ENCODE measurements around the gene ERC1.
"Not testable (repeated sequence)": the region's sequence is repeated elsewhere in the genome, so short reads cannot be mapped to it uniquely, and the experiment has no call there.

The ERC1 gene

DNA sequence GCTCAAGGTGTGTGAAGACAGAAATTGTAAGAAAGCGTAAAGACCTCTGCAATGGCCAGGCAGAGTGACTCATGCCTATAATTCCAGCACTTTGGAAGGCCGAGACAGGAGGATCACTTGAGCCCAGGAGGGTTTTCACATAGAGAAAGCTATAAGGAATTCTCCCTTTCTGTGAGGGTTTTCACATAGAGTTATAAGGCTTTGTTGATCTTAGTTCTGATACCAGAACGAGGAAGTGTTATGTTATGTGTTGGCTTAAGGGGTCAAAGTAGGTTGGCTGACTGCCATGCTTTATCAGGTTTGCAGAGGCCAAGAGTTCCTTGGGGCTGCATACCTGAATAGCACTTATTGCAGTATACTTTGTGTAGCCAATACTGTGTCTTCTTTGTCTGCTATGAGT, 139.1 kb downstream of the ERC1 start:
- DNase-seq (no peak), ATAC-seq (no peak)

DNA sequence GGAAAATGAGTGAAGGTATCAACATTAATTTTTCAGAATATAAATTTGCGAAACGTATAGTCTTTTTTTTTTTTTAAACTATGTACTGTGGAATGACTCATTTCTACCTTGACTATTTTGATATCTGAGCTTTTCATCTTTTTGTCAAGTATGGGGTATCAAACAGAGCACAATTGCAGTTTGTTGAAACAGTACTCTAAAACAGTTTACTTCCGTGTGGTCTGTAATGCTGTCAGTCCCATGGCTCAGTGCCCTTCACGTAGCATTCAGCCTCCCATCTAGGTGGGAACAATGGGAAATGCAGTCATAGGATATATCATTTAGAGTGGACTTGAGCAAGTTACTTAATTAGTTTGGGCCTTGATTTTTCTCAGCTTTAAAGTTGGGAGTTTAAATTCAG, 139.5 kb downstream of the ERC1 start:
- ATAC-seq (no peak), DNase-seq (no peak)

DNA sequence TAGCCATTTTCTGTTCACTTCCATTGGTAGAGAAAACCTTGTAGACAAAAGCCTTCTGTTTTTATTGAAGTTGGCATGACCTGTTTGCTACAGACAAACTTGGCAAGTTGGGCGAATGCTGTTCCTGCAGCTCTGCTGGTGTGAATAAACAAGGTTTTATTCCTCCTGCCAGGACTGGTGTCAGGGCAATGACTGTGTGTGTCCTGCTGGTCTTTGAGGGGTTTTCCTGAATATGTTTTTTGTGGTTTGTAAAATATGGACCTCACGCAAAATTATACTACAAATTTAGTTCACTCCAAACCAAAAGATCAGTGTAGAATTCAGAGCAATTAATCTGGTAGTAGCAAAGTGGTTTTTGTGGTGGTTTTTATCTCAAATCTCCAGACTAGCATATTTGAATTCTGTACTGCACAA, 140.8 kb downstream of the ERC1 start:
- ATAC-seq, result no peak
- no peak for DNase-seq

DNA sequence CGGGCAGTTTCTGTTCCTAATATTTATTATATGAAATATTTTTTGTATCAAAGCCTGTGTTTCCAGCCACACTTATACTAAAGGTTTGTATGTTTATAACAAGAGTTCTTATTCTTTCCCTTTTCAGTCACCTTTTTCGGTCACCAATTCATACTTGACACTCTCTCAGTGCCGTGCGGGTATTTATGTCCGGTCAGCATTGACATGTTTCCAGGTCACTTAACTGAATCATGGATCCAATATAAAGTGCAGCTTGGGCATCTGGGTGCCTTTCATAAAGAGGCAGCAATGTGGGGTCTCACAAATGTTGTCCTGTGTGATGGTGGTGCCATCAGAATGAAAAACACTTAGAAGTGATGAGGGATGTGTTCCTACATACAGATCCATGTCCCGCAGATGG, 141.3 kb downstream of the ERC1 start:
- ATAC-seq (no peak), DNase-seq (no peak)

DNA sequence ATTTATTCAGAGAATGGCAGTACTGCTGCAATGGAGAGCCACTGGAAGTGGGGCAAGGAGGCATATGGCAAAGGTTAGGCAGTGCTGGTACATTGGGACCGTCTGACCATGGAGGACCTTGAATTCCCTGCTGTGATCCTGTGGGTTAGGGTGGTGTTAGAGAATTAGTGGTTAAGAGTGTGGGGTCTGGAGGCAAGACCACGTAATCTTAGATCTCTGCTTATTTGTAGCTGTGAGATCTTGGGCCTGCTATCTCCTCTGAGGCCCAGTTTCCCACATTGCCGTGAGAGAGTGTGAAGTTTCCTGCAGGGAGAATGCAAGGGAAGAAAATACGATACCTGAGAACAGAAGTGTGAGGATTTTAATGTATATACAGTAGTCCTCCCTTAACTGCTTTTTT, 147.7 kb downstream of the ERC1 start:
- DNase-seq, result no peak
- ATAC-seq, result no peak

DNA sequence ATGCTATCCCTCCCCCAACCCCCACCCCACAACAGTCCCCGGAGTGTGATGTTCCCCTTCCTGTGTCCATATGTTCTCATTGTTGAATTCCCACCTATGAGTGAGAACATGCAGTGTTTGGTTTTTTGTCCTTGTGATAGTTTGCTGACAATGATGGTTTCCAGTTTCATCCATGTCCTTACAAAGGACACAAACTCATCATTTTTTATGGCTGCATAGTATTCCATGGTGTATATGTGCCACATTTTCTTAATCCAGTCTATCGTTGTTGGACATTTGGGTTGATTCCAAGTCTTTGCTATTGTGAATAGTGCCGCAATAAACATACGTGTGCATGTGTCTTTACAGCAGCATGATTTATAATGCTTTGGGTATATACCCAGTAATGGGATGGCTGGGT, 155.7 kb downstream of the ERC1 start:
- not testable (repeated sequence) for ATAC-seq

DNA sequence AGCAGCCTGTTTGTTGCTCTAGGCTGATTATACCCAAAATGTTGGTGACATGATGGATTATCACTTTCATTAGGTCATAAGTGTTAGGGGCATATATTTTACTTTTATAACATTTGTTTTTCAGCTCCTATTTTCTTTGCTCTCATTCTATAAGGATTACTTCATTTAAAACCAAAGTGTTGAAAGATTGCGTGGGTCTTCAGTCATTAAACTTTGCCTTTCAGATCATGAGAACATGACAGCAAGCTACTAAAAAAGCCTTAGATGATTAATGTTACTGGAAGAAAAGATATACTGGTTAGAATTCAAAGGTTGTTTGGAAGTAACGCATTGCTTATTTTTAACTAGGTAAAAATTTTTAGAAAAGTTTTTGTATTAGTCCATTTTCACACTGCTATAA, 156.8 kb downstream of the ERC1 start:
- ATAC-seq (no peak), DNase-seq (no peak)

More for the DNA sequence above, 155.7 kb downstream of the ERC1 start:
- not testable (repeated sequence) for DNase-seq

DNA sequence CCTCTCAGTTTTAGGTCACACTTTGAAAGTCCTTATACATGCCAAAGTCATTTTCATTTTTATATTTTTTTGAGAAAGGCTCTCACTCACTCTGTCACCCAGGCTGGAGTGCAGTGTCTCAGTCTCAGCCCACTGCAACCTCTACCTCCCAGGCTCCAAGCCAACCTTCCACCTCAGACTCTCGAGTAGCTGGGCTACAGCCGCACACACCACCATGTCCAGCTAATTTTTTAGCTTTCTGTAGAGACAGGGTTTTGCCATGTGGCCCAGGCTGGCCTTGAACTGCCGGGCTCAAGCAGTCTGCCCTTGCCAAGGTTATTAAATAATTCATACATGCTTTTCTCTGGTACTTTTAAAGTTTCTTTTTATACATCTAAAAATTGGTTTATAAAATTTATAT, 166.0 kb downstream of the ERC1 start:
- DNase-seq, result no peak
- ATAC-seq, result no peak

DNA sequence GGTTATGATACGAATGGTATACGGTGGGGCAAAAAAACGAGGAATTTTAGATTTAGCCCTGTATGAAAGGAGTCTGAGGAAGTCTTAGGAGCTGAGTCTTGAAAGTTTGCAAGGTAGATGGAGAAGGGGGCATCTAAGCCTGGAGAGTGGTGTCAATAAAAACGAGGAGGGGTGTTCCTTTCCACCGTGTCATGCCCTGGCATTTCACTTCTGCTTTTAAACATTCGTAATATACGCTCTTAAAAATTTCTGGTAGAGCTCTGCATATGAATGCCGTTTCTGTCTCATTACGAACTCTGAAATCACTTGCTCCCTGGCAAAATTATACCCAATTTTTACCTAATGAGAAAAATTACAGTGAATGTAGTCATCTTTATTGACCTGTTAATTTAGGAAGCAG, 170.2 kb downstream of the ERC1 start:
- DNase-seq (no peak), ATAC-seq (no peak)

DNA sequence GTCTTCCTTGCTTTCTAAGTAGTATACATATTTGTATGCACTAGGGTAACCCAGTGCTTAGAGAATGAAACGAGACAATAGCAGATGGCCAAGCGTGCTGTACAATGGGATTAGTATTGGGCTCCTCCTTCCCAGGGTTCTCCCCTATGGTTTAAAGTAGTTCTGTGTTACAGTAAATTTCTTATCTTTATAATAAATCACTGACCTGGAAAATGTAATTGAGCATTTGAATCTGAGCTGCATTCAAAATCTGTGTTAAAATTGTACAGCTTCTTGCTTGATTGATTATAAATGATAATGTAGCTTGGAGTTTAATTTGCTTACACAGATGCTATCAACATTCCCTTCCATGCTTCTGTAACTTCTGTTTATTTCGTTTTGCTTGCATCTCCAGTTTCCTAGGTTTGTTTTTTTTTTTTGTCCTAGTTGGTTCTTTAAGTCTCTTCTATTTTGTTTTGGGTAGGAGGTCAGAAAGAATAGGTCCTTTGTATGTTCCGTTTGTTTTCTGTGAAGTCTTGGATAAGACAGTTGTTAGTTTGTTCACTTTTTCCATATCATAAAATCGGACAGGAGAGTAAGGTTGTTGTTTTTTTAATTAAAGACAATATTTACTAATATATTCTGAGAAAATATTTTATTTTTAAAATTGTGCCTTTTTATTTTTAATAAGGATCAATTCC, 171.2 kb downstream of the ERC1 start:
- ATAC-seq (no peak), DNase-seq (no peak)

DNA sequence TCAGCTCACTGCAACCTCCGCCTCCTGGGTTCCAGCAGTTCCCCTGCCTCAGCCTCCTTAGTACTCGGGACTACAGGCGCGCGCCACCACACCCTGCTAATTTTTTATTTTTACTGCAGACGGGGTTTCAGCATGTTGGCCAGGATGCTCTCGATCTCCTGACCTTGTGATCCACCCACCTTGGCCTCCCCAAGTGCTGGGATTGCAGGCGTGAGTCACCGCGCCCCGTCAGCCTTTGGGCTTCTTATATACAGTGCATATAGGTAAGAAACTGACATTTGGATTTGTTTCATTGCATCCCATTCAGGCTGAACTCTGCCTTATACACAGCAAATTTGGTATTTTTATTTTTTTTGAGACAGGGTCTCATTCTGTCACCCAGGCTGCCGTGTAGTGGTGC, 176.8 kb downstream of the ERC1 start:
- DNase-seq, result no peak
- no peak for ATAC-seq

DNA sequence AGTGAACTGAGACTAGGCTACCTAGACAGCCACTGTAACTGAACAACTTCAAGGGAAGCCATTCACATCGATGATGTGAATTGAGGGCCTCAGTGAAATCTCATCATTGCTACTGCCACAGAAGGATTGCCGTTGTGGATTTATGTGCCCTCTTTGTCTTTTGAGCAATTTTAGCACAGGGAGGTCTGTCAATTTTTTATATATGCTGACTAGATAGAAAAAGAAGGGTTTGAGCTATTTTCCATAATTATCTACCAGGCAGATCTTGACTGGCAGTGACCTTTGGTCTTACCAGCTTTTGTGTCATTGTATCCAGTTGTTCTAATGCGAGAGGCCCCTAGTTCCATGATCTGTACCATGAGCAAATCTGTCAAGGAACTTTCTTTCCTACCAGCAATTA, 179.4 kb downstream of the ERC1 start:
- DNase-seq (no peak), ATAC-seq (no peak)

DNA sequence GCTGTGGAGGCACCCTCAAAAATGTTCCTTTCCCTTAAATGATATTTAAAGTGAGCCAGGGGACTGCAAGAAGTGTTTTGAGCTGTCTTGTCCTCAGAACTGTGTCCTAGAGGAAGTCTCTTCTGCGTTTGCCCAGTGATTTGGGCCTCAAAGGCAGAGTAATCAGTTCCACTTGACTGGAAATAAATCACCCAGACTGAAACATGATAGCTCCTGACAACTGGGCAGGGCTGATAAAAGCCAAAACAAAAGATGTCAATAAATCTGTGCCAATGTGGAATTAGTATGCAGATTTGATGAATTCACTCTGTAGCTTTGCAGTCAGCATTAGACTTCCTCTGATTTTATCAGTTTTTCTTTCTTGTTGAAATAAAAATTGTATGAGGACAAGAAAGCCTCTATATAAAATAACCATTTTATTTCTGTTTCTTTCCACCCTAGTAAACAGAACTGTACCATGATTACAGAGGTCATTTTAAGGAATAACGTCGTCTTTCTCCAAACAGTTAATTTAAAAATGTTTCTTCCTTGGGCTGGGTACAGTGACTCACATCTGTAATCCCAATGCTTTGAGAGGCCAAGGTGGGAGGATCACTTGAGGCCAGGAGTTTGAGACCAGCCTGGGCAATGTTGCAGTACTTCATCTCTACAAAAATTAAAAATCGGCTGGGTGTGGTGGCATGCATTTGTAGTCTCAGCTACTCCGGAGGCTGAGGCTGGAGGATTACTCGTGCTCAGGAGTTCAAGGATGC, 180.8 kb downstream of the ERC1 start:
- DNase-seq, result no peak
- no peak for ATAC-seq

DNA sequence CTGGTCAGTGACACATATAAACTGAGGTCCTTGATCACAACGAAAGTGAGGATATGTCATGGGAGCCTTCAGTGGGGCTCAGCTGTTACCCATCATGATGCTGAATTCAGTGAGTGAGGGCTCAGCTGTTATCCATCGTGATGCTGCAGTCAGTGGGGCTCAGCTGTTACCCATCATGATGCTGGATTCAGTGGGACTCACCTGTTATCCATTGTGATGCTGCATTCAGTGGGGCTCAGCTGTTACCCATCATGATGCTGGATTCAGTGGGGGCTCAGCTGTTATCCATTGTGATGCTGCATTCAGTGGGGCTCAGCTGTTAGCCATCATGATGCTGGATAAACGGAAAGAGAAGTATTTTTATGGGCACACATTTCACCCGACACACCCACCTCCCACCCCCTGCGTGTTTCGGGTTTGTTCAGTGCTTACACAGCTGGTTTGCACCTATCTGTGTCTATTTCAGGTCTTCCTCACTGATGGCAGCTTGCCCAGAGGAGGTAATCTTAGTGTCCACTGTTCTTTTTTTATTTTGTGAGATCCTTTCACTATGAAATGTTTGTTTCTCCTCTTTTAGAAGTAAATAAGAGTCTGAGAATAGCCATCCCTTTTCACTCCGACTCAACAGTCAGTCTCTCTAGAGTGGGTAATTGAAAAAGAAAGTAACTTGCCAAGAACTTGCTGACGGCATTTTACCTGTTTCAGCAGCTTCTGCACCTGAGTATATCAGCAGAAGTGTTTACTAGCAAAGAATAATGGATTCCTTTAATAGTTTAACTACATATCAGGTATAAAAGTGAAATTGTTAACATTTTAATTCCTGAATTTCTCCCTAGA, 183.0 kb downstream of the ERC1 start:
- DNase-seq (no peak), ATAC-seq (no peak)

DNA sequence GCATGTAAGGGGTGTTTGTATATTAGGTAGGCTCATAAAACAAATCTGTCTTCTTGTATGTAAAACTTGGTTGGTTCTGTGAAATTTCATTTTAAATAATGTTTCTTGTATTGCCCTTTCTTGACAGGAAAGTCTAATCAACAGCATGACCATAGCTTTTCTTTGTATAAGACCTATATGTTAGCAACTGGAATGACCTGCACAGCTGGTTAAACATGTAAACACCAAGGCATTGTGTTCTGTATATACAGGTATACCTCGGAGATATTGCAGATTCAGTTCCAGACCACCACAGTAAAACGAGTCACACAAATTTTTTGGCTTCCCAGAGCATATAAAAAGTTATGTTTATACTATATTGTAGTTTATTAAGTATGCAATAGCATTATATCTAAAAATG, 183.6 kb downstream of the ERC1 start:
- no peak for DNase-seq
- ATAC-seq, result no peak

DNA sequence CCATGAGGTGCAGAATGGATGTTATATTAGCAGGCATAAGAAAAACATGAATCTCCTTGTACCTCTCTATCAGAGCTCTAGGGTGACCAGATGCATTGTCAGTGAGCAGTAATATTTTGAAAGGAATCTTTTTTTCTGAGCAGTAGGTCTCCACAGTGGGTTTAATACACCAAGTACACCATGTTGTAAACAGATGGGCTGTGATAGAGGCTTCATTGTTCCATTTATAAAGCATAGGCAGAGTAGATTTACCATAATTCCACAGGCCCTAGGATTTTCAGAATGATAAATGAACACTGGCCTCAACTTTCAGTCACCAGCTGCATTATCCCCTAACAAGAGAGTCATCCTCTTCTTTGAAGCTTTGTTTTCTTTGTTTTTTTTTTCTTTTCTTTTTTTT, 185.2 kb downstream of the ERC1 start:
- ATAC-seq (no peak), DNase-seq (no peak)

DNA sequence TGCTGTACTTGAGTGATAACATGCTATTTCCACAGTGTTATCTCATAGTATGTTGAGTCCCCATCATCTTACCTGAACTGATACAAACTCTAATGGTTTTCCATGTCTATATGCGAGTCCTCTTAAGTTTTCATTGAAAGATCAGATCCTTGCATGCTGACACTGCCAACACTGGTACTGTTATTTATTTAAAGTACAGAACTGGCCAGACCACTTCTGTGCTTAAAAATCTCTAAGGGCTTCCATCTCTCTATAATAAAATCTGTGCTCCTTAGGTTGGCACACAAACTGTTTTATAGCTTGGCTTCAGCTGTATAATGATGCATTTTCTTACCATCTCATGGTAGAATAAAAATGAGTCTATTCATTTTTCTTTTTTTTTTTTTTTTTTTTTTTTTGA, 188.1 kb downstream of the ERC1 start:
- no peak for ATAC-seq
- no peak for DNase-seq

DNA sequence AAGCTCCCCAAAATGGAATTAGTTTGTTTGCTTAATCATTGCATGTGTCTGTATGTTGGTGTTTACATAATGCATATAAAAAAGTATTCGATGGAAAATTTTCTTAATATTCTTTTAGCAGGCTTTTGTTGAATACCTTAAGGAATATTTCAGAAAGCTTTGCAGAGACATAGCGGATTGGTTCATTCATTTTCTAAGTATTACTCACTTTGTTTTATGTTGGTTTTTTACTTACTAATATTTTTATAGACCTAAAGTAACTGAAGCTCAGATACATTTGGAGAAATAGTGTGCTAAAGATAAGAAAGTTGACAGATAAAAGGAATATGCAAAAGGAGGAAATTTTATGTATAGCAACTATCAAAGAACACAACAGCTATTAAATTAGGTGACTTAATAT, 191.0 kb downstream of the ERC1 start:
- DNase-seq (no peak), ATAC-seq (no peak)

DNA sequence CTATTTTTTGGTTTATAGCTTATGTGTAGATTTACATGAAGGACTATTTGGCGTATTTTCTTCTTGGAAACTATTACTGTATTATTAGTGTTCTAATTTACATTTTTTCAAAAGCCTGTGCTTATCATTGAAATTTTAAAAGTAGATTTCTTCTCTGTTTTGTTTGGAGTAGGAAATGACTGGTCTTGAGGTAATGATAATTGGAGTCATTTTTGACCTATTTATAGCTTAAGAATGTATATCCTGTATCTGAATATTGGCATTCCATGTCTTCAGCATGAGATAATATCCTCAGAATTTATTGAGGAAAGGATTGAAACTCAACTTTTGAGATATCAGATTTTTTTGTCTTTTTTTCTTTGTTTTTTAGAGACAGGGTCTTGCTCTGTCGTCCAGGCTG, 193.4 kb downstream of the ERC1 start:
- ATAC-seq (no peak), DNase-seq (no peak)

DNA sequence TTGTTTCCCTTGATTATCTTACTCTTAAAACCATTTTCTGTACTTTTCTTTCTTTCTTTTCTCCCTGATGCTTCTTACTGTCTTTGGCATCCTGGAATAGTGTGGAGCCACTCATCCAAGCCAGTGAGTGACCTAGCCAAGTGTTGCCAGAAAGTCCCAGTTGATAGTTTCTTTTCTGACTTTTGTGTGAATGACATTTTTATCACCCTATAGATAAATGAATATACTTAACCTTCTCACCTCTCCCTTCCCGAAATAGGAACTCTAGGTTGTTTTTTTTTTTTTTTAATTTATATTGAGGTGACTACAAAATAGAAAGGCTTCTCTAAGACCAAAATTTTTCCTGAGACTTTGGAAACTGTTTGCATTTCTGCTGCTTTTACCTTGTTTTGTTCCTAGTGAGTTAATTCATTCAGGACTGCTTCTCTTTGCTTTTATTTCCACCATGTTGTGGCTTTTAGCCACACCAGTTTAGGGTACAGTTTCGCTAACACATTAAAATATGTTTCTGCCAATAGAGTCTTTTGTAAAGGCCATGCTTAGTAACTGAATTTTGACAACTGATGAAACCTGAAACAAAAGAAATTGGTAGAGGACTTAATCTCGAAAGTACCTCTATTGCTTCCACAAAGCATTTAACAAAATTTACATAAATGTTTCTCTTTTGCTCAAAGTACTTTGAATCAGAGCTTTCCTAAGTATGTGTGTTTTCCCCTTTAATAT, 194.6 kb downstream of the ERC1 start:
- ATAC-seq, result no peak
- no peak for DNase-seq

DNA sequence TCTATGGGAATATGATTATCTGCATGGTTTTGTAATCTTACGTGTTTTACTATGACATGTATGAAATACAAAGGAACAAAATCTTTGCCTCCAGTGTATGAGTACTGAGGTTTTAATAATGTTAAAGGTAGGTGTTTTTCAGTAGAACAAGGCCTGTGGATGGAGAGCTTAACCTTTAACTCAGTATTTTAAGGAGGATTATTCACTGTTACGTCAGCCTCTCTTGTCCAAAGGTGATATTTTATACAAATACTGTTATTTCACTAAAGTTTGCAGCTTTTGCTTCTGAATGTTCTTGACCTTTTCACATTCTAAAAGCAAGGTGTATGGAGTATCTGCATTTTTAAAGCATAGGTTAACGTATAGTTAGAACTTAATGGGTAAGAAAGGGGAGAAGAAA, 195.3 kb downstream of the ERC1 start:
- DNase-seq, result no peak
- ATAC-seq, result no peak

DNA sequence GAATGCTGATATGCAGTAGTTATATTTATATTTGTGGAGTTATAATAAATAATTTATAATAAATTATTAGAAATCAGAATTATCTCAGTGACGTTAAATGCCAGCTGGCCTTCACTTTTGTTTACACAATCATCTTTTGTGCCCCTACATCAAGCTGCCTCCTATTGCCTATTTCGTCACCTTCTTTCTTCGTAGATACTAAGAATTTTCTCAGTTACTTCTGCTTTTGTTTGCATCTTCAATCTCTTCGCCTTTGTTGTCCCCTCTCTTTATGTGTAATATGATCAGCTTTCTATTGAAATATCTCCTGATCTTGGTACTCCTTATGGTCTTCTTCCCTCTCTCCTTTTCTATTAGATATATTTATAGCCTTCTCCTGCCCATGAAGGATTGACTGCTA, 197.0 kb downstream of the ERC1 start:
- no peak for ATAC-seq
- no peak for DNase-seq

DNA sequence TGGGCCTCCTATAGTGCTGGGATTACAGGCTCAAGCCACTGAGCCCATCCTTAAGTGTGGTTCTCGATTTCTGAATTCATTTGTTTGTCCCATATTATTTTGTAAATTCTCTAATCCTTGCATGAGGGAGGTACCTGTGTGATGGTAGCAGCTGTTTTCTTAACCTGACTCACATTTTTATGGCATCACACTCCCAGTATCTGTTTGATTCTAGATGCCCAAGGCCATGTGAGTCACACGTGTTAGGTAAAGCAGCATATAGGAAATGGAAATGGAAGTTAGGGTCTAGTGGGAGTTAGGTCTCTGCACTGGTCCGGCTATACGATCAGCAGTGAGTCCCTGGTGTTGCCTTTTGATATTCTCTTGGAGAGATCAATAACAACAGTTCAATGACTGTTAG, 198.1 kb downstream of the ERC1 start:
- DNase-seq (no peak), ATAC-seq (no peak)
